ENCODE measurements around the gene GNPDA2. TPM values are rescaled to one million over a fixed set of nuclear protein-coding genes. Genes with fewer than 3 reads are reported as not detected.

Gene GNPDA2
- total and polyA plus RNA-seq, 9 of the 15 experiments (the other 6 are each of a cell fraction or from before 2014, with no cell fraction given): 10.6 to 20.4 (median 13.0) TPM

DNA sequence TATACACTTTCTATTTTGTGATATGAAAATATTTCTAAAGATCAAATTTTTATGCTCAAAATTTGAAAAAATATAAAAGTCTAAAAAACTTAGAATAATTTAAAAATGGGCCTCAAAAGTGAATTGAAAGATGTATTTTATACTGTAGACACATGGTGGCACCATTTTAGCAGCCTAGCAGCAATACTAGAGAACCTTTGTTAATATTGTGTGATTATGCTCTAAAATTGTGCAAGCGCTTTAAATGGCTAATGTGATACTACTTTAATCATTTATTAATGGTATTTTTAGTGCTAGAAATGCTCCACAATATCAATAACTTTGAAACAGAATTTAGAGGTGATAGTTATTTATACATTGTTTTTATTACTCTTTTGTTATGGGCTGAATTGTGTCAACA lies 51.9 kb downstream of the GNPDA2 start:
- no TSS peak for BruUV-seq (replicated peaks)
- no peaks in the 10 kb centered on the region for H3K27me3 ChIP-seq (ENCODE audit: control insufficient read depth in 2 of 2, insufficient read depth in 2 of 2, low read length in 2 of 2)
- CTCF ChIA-PET (ENCODE audit: low intra/inter-chr PET ratio): interaction anchor here (0.6 kb wide), 1 partner anchor 52 kb away, joined by 3 read pairs; the partner anchor contains the start of gene GNPDA2
- DNase-seq (ENCODE audit: extremely low read depth in 1 of 4, low spot score in 3 of 4) (peak in 1 of 4 experiments; percentile 23), FAIRE-seq (no peak), ATAC-seq (no peak)
- POLR2A ChIA-PET: no interaction called here
- H2AFZ ChIP-seq (ENCODE audit: low read depth, low read length): peak overlapping the region; percentile 94
- no peaks in the 10 kb centered on the region for H3K9me3 ChIP-seq (replicated peaks; ENCODE audit: control insufficient read depth, insufficient read depth, low read depth, low read length)
- H3K4me2 ChIP-seq (ENCODE audit: insufficient read depth, low read length): no peak overlapping the region
- in situ Hi-C loops (cut with MboI) (no loop called here), intact Hi-C loops (cut with micrococcal nuclease) (no loop called here)
- no peaks in the 10 kb centered on the region for H3K9me1 ChIP-seq (ENCODE audit: control insufficient read depth, insufficient read depth, low read length)
- peaks cover 21% of the 10 kb centered on the region for H3K79me2 ChIP-seq (ENCODE audit: control insufficient read depth, insufficient read depth, low read length)
- no peaks in the 10 kb centered on the region for H4K20me1 ChIP-seq (replicated peaks; ENCODE audit: control insufficient read depth, insufficient read depth, low read length)
- no peaks in the 10 kb centered on the region for H3K36me3 ChIP-seq (ENCODE audit: control insufficient read depth, insufficient read depth, low read length)
- 41% methylated on average over 1 of the region's 1 CpG for WGBS (ENCODE audit: insufficient coverage, low coverage, missing lambda C conversion rate)
- H3K4me1 ChIP-seq (replicated peaks in 1 of 2; ENCODE audit: control insufficient read depth in 2 of 2, insufficient read depth in 2 of 2, low read length in 2 of 2): peaks cover 0 to 13% of the 10 kb centered on the region in 2 experiments; a peak in 2 of 5 replicates
- no peak overlapping the region for H3K9ac ChIP-seq (ENCODE audit: insufficient read depth in 1 of 2, low read depth in 2 of 2, low read length in 2 of 2)
- H3K27ac ChIP-seq (ENCODE audit: extremely low read depth, low read depth, low read length): no peak overlapping the region
- H3K4me3 ChIP-seq: no peak overlapping the region
- TF ChIP-seq ETV5 (CRISPR knock-in tag; IDR thresholded peaks at IDR 0.05; ENCODE audit: low read depth) (no peak), TAF9B (IDR thresholded peaks at IDR 0.05; ENCODE audit: partially characterized antibody) (no peak), CBX5 (IDR thresholded peaks at IDR 0.05; ENCODE audit: borderline replicate concordance, low read depth) (no peak), EZH2 (IDR thresholded peaks at IDR 0.05; ENCODE audit: borderline replicate concordance, low read depth, low read length) (no peak), ESRRB (CRISPR knock-in tag; IDR thresholded peaks at IDR 0.05; ENCODE audit: borderline replicate concordance) (no peak), CEBPB (tag; IDR thresholded peaks at IDR 0.05) (peak; percentile 52; the same call in 1 of the 2 replicates), ZNF134 (CRISPR knock-in tag; conservative IDR thresholded peaks at IDR 0.05) (no peak), SMAD1 (IDR thresholded peaks at IDR 0.05; ENCODE audit: low read depth, low read length, partially characterized antibody) (no peak), ZNF408 (CRISPR knock-in tag; IDR thresholded peaks at IDR 0.05; ENCODE audit: low read depth) (no peak), RAD21 (CRISPR knock-in tag; conservative IDR thresholded peaks at IDR 0.05 in 1 of 2, IDR thresholded peaks at IDR 0.05 in 1 of 2) (peak in 1 of 2 experiments; percentile 43; a peak in 2 of 4 replicates), ZNF512 (tag; IDR thresholded peaks at IDR 0.05) (no peak), TEAD4 (IDR thresholded peaks at IDR 0.05; ENCODE audit: low read length) (no peak), TEAD4 (CRISPR knock-in tag; IDR thresholded peaks at IDR 0.05; ENCODE audit: borderline replicate concordance) (no peak)
- TF ChIP-seq, protein P1, sequence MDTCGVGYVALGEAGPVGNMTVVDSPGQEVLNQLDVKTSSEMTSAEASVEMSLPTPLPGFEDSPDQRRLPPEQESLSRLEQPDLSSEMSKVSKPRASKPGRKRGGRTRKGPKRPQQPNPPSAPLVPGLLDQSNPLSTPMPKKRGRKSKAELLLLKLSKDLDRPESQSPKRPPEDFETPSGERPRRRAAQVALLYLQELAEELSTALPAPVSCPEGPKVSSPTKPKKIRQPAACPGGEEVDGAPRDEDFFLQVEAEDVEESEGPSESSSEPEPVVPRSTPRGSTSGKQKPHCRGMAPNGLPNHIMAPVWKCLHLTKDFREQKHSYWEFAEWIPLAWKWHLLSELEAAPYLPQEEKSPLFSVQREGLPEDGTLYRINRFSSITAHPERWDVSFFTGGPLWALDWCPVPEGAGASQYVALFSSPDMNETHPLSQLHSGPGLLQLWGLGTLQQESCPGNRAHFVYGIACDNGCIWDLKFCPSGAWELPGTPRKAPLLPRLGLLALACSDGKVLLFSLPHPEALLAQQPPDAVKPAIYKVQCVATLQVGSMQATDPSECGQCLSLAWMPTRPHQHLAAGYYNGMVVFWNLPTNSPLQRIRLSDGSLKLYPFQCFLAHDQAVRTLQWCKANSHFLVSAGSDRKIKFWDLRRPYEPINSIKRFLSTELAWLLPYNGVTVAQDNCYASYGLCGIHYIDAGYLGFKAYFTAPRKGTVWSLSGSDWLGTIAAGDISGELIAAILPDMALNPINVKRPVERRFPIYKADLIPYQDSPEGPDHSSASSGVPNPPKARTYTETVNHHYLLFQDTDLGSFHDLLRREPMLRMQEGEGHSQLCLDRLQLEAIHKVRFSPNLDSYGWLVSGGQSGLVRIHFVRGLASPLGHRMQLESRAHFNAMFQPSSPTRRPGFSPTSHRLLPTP (IDR thresholded peaks at IDR 0.05; ENCODE audit: borderline replicate concordance, extremely low read depth, insufficient read length): no peak
- TF ChIP-seq, protein P2, sequence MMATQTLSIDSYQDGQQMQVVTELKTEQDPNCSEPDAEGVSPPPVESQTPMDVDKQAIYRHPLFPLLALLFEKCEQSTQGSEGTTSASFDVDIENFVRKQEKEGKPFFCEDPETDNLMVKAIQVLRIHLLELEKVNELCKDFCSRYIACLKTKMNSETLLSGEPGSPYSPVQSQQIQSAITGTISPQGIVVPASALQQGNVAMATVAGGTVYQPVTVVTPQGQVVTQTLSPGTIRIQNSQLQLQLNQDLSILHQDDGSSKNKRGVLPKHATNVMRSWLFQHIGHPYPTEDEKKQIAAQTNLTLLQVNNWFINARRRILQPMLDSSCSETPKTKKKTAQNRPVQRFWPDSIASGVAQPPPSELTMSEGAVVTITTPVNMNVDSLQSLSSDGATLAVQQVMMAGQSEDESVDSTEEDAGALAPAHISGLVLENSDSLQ (IDR thresholded peaks at IDR 0.05): no peak
- TF ChIP-seq, protein P3, sequence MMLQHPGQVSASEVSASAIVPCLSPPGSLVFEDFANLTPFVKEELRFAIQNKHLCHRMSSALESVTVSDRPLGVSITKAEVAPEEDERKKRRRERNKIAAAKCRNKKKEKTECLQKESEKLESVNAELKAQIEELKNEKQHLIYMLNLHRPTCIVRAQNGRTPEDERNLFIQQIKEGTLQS (IDR thresholded peaks at IDR 0.05): no peak
- TF ChIP-seq, protein P3 (CRISPR knock-in tag; conservative IDR thresholded peaks at IDR 0.05): no peak

Data from K562 (cell line).